ENCODE results near the gene CTPS1. TPM values are rescaled to one million over a fixed set of nuclear protein-coding genes. Genes with fewer than 3 reads are reported as not detected.

Gene CTPS1
- total RNA-seq, 1 donor from 2014 or later = 73.8 TPM

DNA sequence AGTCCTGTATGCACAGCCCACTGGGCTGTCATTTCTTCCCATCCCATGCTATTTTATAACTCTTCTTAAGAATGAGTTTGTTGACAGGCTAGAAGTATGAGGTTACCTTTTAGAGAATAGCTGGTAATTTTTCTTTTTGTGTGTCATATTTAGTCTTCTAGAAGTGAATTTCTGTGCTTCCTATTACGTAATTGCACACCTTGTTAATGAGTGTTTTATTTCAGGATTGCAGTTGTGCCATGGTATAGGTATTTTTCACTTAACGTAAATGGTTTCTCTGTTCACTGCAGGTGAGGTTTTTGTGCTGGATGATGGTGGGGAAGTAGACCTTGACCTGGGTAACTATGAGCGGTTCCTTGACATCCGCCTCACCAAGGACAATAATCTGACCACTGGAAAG is 5.0 kb downstream of the CTPS1 start:
- no peak overlapping the region for H2AFZ ChIP-seq (replicated peaks)
- peaks cover 25% of the 10 kb centered on the region for H3K36me3 ChIP-seq
- Mint-ChIP-seq H3K9me3 (no peaks in the 10 kb centered on the region), H3K27me3 (ENCODE audit: insufficient read depth, low read depth) (no peaks in the 10 kb centered on the region), H3K36me3 (peaks cover 42% of the 10 kb centered on the region), H3K27ac (no peak overlapping the region), H3K4me1 (peaks cover 23% of the 10 kb centered on the region), H3K4me3 (peak overlapping the region; percentile 31)
- H3K4me3 ChIP-seq = no peak overlapping the region
- peaks cover 57% of the 10 kb centered on the region for H3K79me2 ChIP-seq (ENCODE audit: low read depth)
- no peaks in the 10 kb centered on the region for H3K27me3 ChIP-seq
- H3K27ac ChIP-seq = no peak overlapping the region
- no peak for TF ChIP-seq EZH2phosphoT487 (IDR thresholded peaks at IDR 0.05)
- TF ChIP-seq EZH2 (IDR thresholded peaks at IDR 0.05) = no peak
- TF ChIP-seq, protein P1, sequence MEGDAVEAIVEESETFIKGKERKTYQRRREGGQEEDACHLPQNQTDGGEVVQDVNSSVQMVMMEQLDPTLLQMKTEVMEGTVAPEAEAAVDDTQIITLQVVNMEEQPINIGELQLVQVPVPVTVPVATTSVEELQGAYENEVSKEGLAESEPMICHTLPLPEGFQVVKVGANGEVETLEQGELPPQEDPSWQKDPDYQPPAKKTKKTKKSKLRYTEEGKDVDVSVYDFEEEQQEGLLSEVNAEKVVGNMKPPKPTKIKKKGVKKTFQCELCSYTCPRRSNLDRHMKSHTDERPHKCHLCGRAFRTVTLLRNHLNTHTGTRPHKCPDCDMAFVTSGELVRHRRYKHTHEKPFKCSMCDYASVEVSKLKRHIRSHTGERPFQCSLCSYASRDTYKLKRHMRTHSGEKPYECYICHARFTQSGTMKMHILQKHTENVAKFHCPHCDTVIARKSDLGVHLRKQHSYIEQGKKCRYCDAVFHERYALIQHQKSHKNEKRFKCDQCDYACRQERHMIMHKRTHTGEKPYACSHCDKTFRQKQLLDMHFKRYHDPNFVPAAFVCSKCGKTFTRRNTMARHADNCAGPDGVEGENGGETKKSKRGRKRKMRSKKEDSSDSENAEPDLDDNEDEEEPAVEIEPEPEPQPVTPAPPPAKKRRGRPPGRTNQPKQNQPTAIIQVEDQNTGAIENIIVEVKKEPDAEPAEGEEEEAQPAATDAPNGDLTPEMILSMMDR (IDR thresholded peaks at IDR 0.05) = no peak
- no peak overlapping the region for H3K4me2 ChIP-seq
- H3K9ac ChIP-seq = no peak overlapping the region
- H4K20me1 ChIP-seq (ENCODE audit: low read depth) = peaks cover 48% of the 10 kb centered on the region
- no peaks in the 10 kb centered on the region for H3K9me3 ChIP-seq (ENCODE audit: low read depth)
- DNase-seq (ENCODE audit: low spot score) = no peak
- peaks cover 2% of the 10 kb centered on the region for H3F3A ChIP-seq (ENCODE audit: low read depth)
- peaks cover 16% of the 10 kb centered on the region for H3K4me1 ChIP-seq

DNA sequence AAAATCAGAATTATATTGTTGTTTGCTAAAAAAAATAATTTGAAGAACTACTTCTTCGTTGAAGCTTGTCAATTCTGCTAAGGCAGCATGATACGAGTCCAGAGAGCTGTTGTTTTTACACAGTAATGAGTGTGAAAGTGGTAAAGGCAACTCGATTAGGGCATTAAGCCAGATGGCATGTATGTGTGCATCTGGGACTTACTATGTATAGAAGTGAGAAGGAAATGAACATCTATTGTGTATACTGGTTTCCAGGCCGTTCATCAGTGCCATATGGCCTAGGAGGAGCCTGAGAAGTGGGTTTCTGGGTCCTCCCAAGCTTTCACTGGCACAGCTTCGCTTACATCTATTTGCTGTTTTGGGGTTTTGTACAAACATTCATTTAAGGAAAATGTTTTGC is 5.7 kb downstream of the CTPS1 start:
- H3K36me3 Mint-ChIP-seq = peaks cover 45% of the 10 kb centered on the region
- Histone ChIP-seq H3K79me2 (ENCODE audit: low read depth) (peaks cover 54% of the 10 kb centered on the region), H3K4me1 (peaks cover 16% of the 10 kb centered on the region), H3K27me3 (no peaks in the 10 kb centered on the region), H3K4me3 (no peak overlapping the region), H3K27ac (no peak overlapping the region), H2AFZ (replicated peaks) (no peak overlapping the region), H3K36me3 (peaks cover 27% of the 10 kb centered on the region), H3F3A (ENCODE audit: low read depth) (no peaks in the 10 kb centered on the region), H3K9ac (peak overlapping the region; percentile 18), H3K4me2 (no peak overlapping the region), H3K9me3 (ENCODE audit: low read depth) (no peaks in the 10 kb centered on the region), H4K20me1 (ENCODE audit: low read depth) (peaks cover 48% of the 10 kb centered on the region)
- TF ChIP-seq, protein P1 (IDR thresholded peaks at IDR 0.05) = no peak
- TF ChIP-seq EZH2 (IDR thresholded peaks at IDR 0.05) (no peak), EZH2phosphoT487 (IDR thresholded peaks at IDR 0.05) (no peak)
- no peaks in the 10 kb centered on the region for H3K27me3 Mint-ChIP-seq (ENCODE audit: insufficient read depth, low read depth)
- DNase-seq (ENCODE audit: low spot score) = no peak
- H3K4me1 Mint-ChIP-seq = peaks cover 23% of the 10 kb centered on the region
- no peak overlapping the region for H3K4me3 Mint-ChIP-seq
- H3K27ac Mint-ChIP-seq = no peak overlapping the region
- no peaks in the 10 kb centered on the region for H3K9me3 Mint-ChIP-seq

DNA sequence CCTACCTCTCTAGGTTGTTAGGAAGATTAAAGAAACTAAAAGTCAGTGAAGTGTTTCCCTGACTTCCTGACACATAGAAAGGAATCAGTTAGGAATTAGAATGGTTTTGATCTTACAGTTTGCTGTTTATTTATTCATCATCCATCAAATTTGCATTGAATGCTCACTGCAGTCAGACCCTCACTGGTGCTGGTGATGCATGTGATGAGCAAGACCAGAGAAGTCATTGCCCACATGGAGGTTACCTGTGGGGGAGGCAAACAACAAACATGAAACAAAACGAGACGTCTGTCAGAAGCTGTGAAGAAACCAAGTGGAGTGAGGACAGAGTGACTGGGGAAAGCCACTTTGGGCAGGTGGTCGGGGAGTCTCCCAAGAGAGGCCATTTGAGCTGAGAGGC is 6.4 kb downstream of the CTPS1 start:
- Mint-ChIP-seq H3K9me3 (no peaks in the 10 kb centered on the region), H3K4me3 (no peak overlapping the region), H3K27me3 (ENCODE audit: insufficient read depth, low read depth) (no peaks in the 10 kb centered on the region), H3K36me3 (peaks cover 50% of the 10 kb centered on the region), H3K27ac (no peak overlapping the region), H3K4me1 (peaks cover 21% of the 10 kb centered on the region)
- TF ChIP-seq, protein P1 (IDR thresholded peaks at IDR 0.05) = no peak
- TF ChIP-seq EZH2 (IDR thresholded peaks at IDR 0.05) = no peak
- no peak for TF ChIP-seq EZH2phosphoT487 (IDR thresholded peaks at IDR 0.05)
- no peaks in the 10 kb centered on the region for H3K9me3 ChIP-seq (ENCODE audit: low read depth)
- H3K27me3 ChIP-seq = no peaks in the 10 kb centered on the region
- H3K79me2 ChIP-seq (ENCODE audit: low read depth) = peaks cover 47% of the 10 kb centered on the region
- H3K9ac ChIP-seq = peak overlapping the region; percentile 18
- peaks cover 43% of the 10 kb centered on the region for H4K20me1 ChIP-seq (ENCODE audit: low read depth)
- H3K27ac ChIP-seq = no peak overlapping the region
- peaks cover 13% of the 10 kb centered on the region for H3K4me1 ChIP-seq
- H3K4me2 ChIP-seq = no peak overlapping the region
- H3F3A ChIP-seq (ENCODE audit: low read depth) = no peaks in the 10 kb centered on the region
- no peak overlapping the region for H2AFZ ChIP-seq (replicated peaks)
- H3K4me3 ChIP-seq = no peak overlapping the region
- DNase-seq (ENCODE audit: low spot score) = no peak
- peaks cover 27% of the 10 kb centered on the region for H3K36me3 ChIP-seq

All from neural progenitor cell (in vitro differentiated cells).